ENCODE data around the gene TENT4A. TPM values are rescaled to one million over a fixed set of nuclear protein-coding genes. Genes with fewer than 3 reads are reported as not detected.

TENT4A gene
- total RNA-seq, 1 experiment from 2014 or later: 29.2 TPM

- TF ChIP-seq ZMAT4 (CRISPR knock-in tag; IDR thresholded peaks at IDR 0.05) (no peak), SOX15 (CRISPR knock-in tag; IDR thresholded peaks at IDR 0.05) (no peak), EMX1 (CRISPR knock-in tag; IDR thresholded peaks at IDR 0.05) (no peak), GTF2I (CRISPR knock-in tag; conservative IDR thresholded peaks at IDR 0.05) (no peak), ZNF425 (CRISPR knock-in tag; conservative IDR thresholded peaks at IDR 0.05) (no peak), PRDM15 (CRISPR knock-in tag; IDR thresholded peaks at IDR 0.05) (no peak), ZNF263 (CRISPR knock-in tag; IDR thresholded peaks at IDR 0.05; ENCODE audit: low read depth) (no peak), NFE2L1 (CRISPR knock-in tag; IDR thresholded peaks at IDR 0.05) (0 out of 2 replicates have a peak, but pooled peaks have one; percentile 39), ZNF396 (CRISPR knock-in tag; IDR thresholded peaks at IDR 0.05; ENCODE audit: borderline replicate concordance) (no peak)
Observed at GRCh38 chr5:6686915-6687409, 26.3 kb upstream of the TENT4A start (continued).

- H3K27me3 Mint-ChIP-seq (ENCODE audit: low read depth): peaks cover 30% of the 10 kb centered on the region
- no peaks in the 10 kb centered on the region for H3K36me3 Mint-ChIP-seq
- ChIA-PET POLR2A (interaction anchor here (0.9 kb wide), 1 partner anchor 55 kb away, joined by 3 read pairs; the partner anchor contains the start of gene NSUN2), CTCF (interaction anchor here (0.6 to 1.5 kb wide), 3 partner anchors 21 to 38 kb away, joined by 3 to 4 read pairs (median 3); no protein-coding TSS in a partner anchor)
- TF ChIP-seq STAT6 (CRISPR knock-in tag; conservative IDR thresholded peaks at IDR 0.05; ENCODE audit: low read depth) (no peak), OVOL2 (CRISPR knock-in tag; IDR thresholded peaks at IDR 0.05; ENCODE audit: borderline replicate concordance) (no peak), AR (CRISPR knock-in tag; IDR thresholded peaks at IDR 0.05) (no peak), ZNF532 (CRISPR knock-in tag; IDR thresholded peaks at IDR 0.05; ENCODE audit: borderline replicate concordance) (no peak), FOXP1 (CRISPR knock-in tag; IDR thresholded peaks at IDR 0.05; ENCODE audit: borderline replicate concordance) (no peak)
- DNase-seq (ENCODE audit: low spot score) (no peak), ATAC-seq (no peak)
- H3K4me3 Mint-ChIP-seq: peak overlapping the region; percentile 32
- no peak overlapping the region for H3K27ac Mint-ChIP-seq
- peaks cover 2% of the 10 kb centered on the region; the same call in 1 of the 2 replicates for H3K9me3 Mint-ChIP-seq
- peaks cover 4% of the 10 kb centered on the region for H3K4me1 Mint-ChIP-seq
Observed at GRCh38 chr5:6687505-6687904, 25.7 kb upstream of the TENT4A start.

Data from WTC11 (cell line).